Prostate gland (tissue), 2 donors: ENCODE results near the gene C1QTNF7.

ENCODE experiments used
- POLR2AphosphoS5 ChIP-seq: sonication (generic); formaldehyde crosslinking; IDR thresholded peaks from one replicate; pipeline ENCODE4 v1.6.1; 2017; ENCODE audit warnings: antibody characterized with exemption
- TF ChIP-seq, protein P1 (sequence below), 4 experiments: fragments of 200-600 bp in 2 of 4; fragments of 450-650 bp in 2 of 4; sonication (generic) in 2 of 4; IDR thresholded peaks; 1 replicate in 3 of 4; 2 replicates in 1 of 4; pipeline ENCODE4 v1.5.1; 2016 to 2019; ENCODE audit warnings: antibody characterized with exemption in 4 of 4, mild to moderate bottlenecking in 2 of 4, moderate library complexity in 2 of 4

DNA sequence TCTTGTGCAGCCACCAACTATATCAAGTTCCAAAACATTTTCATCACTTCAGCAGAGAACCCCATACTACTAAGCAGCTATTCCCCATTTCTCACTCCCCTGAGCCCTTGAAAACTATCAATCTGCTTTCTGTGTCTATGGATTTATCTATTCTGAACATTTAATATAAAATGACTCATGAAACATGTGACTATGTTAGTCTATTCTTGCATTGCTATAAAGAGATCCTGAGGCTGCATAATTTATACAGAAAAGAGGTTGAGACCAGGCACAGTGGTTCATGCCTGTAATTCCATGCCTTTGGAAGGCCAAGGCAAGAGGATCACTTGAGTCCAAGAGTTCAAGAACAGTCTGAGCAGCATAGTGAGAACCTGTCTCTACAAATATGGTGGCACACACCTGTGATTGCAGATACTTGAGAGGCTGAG is 10.6 kb upstream of the C1QTNF7 start:
- TF ChIP-seq, protein P1, sequence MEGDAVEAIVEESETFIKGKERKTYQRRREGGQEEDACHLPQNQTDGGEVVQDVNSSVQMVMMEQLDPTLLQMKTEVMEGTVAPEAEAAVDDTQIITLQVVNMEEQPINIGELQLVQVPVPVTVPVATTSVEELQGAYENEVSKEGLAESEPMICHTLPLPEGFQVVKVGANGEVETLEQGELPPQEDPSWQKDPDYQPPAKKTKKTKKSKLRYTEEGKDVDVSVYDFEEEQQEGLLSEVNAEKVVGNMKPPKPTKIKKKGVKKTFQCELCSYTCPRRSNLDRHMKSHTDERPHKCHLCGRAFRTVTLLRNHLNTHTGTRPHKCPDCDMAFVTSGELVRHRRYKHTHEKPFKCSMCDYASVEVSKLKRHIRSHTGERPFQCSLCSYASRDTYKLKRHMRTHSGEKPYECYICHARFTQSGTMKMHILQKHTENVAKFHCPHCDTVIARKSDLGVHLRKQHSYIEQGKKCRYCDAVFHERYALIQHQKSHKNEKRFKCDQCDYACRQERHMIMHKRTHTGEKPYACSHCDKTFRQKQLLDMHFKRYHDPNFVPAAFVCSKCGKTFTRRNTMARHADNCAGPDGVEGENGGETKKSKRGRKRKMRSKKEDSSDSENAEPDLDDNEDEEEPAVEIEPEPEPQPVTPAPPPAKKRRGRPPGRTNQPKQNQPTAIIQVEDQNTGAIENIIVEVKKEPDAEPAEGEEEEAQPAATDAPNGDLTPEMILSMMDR (IDR thresholded peaks at IDR 0.05), result no peak
- no peak for TF ChIP-seq POLR2AphosphoS5
